Measurements from ENCODE around the gene SV2C. TPM values are rescaled to one million over a fixed set of nuclear protein-coding genes. Genes with fewer than 3 reads are reported as not detected.
A peak's percentile ranks its signal among the peaks of the same experiment; 100 is the strongest.

The SV2C gene
- total and polyA plus RNA-seq, 2 of the 13 experiments (the other 11 are each of a cell fraction or from before 2014, with no cell fraction given), result not detected

DNA sequence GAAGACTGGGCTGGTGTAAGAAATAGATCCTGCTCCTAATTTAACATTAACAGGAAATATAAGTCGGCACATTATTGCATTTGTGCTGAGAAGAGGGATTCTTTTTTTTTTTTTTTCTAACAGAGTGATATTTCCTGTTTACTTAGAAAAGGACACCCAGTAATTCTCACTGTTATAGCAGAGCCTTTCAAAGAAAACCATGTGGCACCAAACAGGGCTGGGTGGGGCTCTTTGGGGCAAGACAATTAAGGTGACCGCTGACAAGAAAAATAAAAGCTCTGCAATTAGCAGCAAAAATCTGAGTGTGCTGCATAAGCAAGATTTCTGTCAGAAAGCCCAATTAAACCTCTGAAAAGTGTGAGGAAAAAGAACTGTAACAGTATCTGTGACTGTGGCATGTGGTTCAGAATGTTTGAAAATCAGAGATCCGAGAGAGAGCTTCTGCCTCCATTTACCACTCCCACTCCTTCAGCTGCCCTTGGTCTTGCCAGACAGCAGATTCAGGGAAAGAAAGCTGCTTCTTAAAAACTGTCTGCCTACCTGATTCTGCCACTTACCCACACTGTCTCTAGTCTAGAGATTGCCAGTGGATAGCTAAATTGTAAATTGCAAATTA, 242.8 kb downstream of the SV2C start (continued):
- TF ChIP-seq, protein P1, sequence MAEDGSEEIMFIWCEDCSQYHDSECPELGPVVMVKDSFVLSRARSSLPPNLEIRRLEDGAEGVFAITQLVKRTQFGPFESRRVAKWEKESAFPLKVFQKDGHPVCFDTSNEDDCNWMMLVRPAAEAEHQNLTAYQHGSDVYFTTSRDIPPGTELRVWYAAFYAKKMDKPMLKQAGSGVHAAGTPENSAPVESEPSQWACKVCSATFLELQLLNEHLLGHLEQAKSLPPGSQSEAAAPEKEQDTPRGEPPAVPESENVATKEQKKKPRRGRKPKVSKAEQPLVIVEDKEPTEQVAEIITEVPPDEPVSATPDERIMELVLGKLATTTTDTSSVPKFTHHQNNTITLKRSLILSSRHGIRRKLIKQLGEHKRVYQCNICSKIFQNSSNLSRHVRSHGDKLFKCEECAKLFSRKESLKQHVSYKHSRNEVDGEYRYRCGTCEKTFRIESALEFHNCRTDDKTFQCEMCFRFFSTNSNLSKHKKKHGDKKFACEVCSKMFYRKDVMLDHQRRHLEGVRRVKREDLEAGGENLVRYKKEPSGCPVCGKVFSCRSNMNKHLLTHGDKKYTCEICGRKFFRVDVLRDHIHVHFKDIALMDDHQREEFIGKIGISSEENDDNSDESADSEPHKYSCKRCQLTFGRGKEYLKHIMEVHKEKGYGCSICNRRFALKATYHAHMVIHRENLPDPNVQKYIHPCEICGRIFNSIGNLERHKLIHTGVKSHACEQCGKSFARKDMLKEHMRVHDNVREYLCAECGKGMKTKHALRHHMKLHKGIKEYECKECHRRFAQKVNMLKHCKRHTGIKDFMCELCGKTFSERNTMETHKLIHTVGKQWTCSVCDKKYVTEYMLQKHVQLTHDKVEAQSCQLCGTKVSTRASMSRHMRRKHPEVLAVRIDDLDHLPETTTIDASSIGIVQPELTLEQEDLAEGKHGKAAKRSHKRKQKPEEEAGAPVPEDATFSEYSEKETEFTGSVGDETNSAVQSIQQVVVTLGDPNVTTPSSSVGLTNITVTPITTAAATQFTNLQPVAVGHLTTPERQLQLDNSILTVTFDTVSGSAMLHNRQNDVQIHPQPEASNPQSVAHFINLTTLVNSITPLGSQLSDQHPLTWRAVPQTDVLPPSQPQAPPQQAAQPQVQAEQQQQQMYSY (CRISPR knock-in tag; IDR thresholded peaks at IDR 0.05), result no peak
- TF ChIP-seq NFRKB (IDR thresholded peaks at IDR 0.05) (no peak), ZNF547 (CRISPR knock-in tag; IDR thresholded peaks at IDR 0.05) (no peak), ZNF468 (CRISPR knock-in tag; IDR thresholded peaks at IDR 0.05) (no peak), FOXM1 (CRISPR knock-in tag; IDR thresholded peaks at IDR 0.05) (no peak), ZNF782 (CRISPR knock-in tag; IDR thresholded peaks at IDR 0.05; ENCODE audit: borderline replicate concordance) (no peak), ZNF17 (CRISPR knock-in tag; IDR thresholded peaks at IDR 0.05) (no peak)

DNA sequence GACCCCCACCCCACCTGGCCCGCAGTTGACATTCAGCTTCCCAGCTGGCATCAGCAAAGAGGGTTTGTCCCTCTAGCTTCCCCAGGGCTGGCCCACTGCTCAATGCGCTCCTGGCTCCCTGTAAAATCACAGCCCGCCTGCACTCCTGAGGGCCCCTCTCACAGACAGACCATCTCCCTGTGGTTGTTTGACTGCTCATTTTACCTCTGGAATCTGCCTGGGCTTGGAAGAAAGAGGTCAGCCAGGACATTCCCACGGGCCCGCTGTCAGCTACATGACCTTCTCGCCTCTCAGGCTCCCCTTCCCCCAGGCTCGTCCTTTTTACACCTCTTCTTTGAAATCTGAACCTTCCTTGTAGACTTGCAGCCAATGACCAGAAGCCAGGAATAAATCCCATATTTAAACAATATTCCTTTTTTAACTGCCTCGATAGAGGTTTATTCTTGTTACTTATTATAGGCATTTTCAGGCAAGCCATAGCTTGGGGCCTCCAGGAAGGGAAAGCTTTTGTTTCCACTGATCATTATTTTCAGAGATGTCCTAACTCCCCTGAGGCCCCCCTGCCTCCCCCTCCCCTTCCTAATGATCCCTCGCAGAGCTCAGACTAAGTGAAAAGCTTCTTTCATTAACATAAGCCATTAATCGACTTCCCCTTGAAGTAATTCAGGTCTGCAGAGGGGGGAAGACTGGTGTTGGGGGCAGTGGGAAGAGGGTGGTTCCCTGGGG, 243.6 kb downstream of the SV2C start:
- peak overlapping the region in 1 of 3 experiments; percentile 28; a peak in 1 of 6 replicates for H3K4me3 ChIP-seq (replicated peaks in 1 of 3; ENCODE audit: insufficient read depth in 1 of 3, low read depth in 2 of 3, low read length in 3 of 3)
- H3K36me3 ChIP-seq (replicated peaks in 1 of 2; ENCODE audit: control insufficient read depth in 1 of 2, insufficient read depth in 2 of 2, low read length in 2 of 2), result no peaks in the 10 kb centered on the region
- TF ChIP-seq KLF12 (CRISPR knock-in tag; IDR thresholded peaks at IDR 0.05; ENCODE audit: borderline replicate concordance) (no peak), UBTF (CRISPR knock-in tag; IDR thresholded peaks at IDR 0.05) (no peak), ZNF781 (CRISPR knock-in tag; IDR thresholded peaks at IDR 0.05; ENCODE audit: borderline replicate concordance, not compliant biosample characterization) (no peak), TRIM24 (CRISPR knock-in tag; IDR thresholded peaks at IDR 0.05) (no peak), STAG1 (CRISPR knock-in tag; IDR thresholded peaks at IDR 0.05) (no peak), ZSCAN20 (CRISPR knock-in tag; IDR thresholded peaks at IDR 0.05; ENCODE audit: borderline replicate concordance) (no peak)
- POLR2A ChIA-PET, result interaction anchor here (0.5 kb wide), 1 partner anchor 76 kb away, joined by 4 read pairs; no protein-coding TSS in a partner anchor
- in situ Hi-C loops (cut with HindIII; ENCODE audit: extremely low pct_ligation_motif_present, low pct_unique_long_range_greater_than_20kb), result no loop called here
- ATAC-seq, result peak; percentile 55
- WGBS (ENCODE audit: low lambda C conversion rate), result 2% methylated on average over 10 of the region's 10 CpGs
- intact Hi-C loops (cut with micrococcal nuclease; ENCODE audit: unreplicated experiment), result no loop called here
- no peaks in the 10 kb centered on the region for H3K9me3 ChIP-seq (ENCODE audit: low read length)
- no TSS peak for BruUV-seq (replicated peaks)
- H4K20me1 ChIP-seq (ENCODE audit: insufficient read depth, low read length), result no peaks in the 10 kb centered on the region
- no peaks in the 10 kb centered on the region for H3K79me2 ChIP-seq (ENCODE audit: insufficient read depth, low read length)
- H3K4me1 ChIP-seq (ENCODE audit: insufficient read depth, low read length), result peaks cover 29% of the 10 kb centered on the region
- H2AFZ ChIP-seq (ENCODE audit: low read length), result no peak overlapping the region
- H3K27ac ChIP-seq (ENCODE audit: extremely low read length, insufficient read depth, low read length), result no peak overlapping the region
- no peak for FAIRE-seq
- CTCF ChIA-PET (ENCODE audit: low intra/inter-chr PET ratio, low total read pairs), result no interaction called here
- DNase-seq (ENCODE audit: low spot score), result no peak
- peaks cover 0 to 18% of the 10 kb centered on the region in 2 experiments; a peak in 2 of 5 replicates for H3K27me3 ChIP-seq (ENCODE audit: control insufficient read depth in 1 of 2, insufficient read depth in 2 of 2, low read length in 2 of 2)
- no peak overlapping the region for H3K9ac ChIP-seq (ENCODE audit: insufficient read depth, low read depth, low read length)
- H3K4me2 ChIP-seq (ENCODE audit: low read depth, low read length), result peak overlapping the region; percentile 41; the same call in 1 of the 2 replicates
